GM21717 (cell line): ENCODE results near the gene CCDC102B.

Experiments used
- ATAC-seq: cut with Tn5 transposase; IDR thresholded peaks from one replicate; pipeline ENCODE4 v1.9.1; 2021; ENCODE audit warnings: mild to moderate bottlenecking, moderate library complexity; ENCODE audit not compliant: unreplicated experiment

Gene CCDC102B

GRCh38 chr18:69067048-69067447 is 269.2 kb downstream of the CCDC102B start:
- no peak for ATAC-seq

GRCh38 chr18:69071680-69072079 is 273.8 kb downstream of the CCDC102B start:
- no peak for ATAC-seq

- ATAC-seq = no peak
These were observed 284.0 kb downstream of the CCDC102B start for GRCh38 chr18:69081846-69082245.

GRCh38 chr18:69082499-69082898 is 284.6 kb downstream of the CCDC102B start:
- no peak for ATAC-seq

- no peak for ATAC-seq
These were observed 288.1 kb downstream of the CCDC102B start for GRCh38 chr18:69085951-69086350.

- no peak for ATAC-seq
These were observed 291.1 kb downstream of the CCDC102B start for GRCh38 chr18:69088973-69089372.

GRCh38 chr18:69097349-69097748 is 299.5 kb downstream of the CCDC102B start:
- peak; percentile 74 for ATAC-seq

- no peak for ATAC-seq
These were observed 305.1 kb downstream of the CCDC102B start for GRCh38 chr18:69102959-69103358.
